C4-2B (cell line): ENCODE data around the gene GRAP2.

Experiments
- ZFX ChIP-seq: fragments of 450-650 bp; IDR thresholded peaks from 2 replicates; pipeline ENCODE4 v1.6.1; 2017
- TF ChIP-seq, protein P1 (sequence below): fragments of 450-650 bp; conservative IDR thresholded peaks from 2 replicates; pipeline ENCODE4 v1.5.1; 2017; ENCODE audit warnings: mild to moderate bottlenecking

DNA sequence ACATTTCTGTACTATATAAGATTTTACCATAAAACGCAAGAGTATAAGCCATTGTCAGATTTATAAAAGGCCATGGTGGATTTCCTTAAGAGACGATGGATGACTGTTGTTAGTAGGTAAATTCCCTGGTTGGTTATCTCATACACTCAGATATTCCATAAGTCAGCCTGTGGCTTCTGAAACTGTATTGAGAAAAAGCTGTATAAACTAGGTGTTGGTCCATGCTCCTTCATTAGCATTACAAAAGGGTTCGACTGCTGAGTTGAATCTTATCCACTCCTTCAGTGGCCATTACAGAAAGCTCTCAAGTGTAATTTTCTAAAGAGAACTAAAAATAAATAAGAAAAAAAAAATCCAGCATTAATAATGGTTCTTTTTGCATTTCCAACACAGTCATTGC is 5.3 kb downstream of the GRAP2 start:
- TF ChIP-seq, protein P1, sequence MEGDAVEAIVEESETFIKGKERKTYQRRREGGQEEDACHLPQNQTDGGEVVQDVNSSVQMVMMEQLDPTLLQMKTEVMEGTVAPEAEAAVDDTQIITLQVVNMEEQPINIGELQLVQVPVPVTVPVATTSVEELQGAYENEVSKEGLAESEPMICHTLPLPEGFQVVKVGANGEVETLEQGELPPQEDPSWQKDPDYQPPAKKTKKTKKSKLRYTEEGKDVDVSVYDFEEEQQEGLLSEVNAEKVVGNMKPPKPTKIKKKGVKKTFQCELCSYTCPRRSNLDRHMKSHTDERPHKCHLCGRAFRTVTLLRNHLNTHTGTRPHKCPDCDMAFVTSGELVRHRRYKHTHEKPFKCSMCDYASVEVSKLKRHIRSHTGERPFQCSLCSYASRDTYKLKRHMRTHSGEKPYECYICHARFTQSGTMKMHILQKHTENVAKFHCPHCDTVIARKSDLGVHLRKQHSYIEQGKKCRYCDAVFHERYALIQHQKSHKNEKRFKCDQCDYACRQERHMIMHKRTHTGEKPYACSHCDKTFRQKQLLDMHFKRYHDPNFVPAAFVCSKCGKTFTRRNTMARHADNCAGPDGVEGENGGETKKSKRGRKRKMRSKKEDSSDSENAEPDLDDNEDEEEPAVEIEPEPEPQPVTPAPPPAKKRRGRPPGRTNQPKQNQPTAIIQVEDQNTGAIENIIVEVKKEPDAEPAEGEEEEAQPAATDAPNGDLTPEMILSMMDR = no peak
- no peak for TF ChIP-seq ZFX
